SK-N-SH (cell line): ENCODE measurements around the gene FANCL. TPM values are rescaled to one million over a fixed set of nuclear protein-coding genes. Genes with fewer than 3 reads are reported as not detected.

Experiments
- CTCF ChIA-PET: fragments of 300-600, 350-600 bp; formaldehyde crosslinking; extraction: SDS; loops from one replicate; lab custom pipeline; 2021; lab: Yijun Ruan, JAX
- POLR2A ChIA-PET: fragments of 350-600 bp; sonication (Branson Sonifier 250); formaldehyde crosslinking; extraction: SDS; loops from one replicate; lab custom pipeline; 2020; ENCODE audit warnings: antibody characterized with exemption, inconsistent platforms; lab: Yijun Ruan, JAX
- DNase-seq: peaks from one replicate; pipeline ENCODE4 v3.0.0; 2012
- H2AFZ ChIP-seq: fragments of 200-600 bp; sonication (generic); 2 replicates; pipeline ENCODE4 v1.8.1; 2016; ENCODE audit warnings: antibody characterized with exemption, mild to moderate bottlenecking, low read depth
- H3F3A ChIP-seq: fragments of 200-600 bp; sonication (generic); replicated peaks from 2 replicates; pipeline ENCODE3; 2016; ENCODE audit warnings: antibody characterized with exemption, mild to moderate bottlenecking; ENCODE audit not compliant: insufficient read depth
- H3K27ac ChIP-seq, 2 experiments: fragments of 200-500 bp in 1 of 2; fragments of 200-600 bp in 1 of 2; sonication (Bioruptor generic) in 1 of 2; sonication (generic), shearing (Covaris generic) in 1 of 2; 2 replicates each; pipeline versions ENCODE4 v1.5.1 to v1.6.1; 2014 to 2016; ENCODE audit warnings: low read depth in 2 of 2, inconsistent platforms in 1 of 2, low read length in 1 of 2, mild to moderate bottlenecking in 1 of 2, mixed read lengths in 1 of 2
- H3K27me3 ChIP-seq: fragments of 200-600 bp; sonication (generic), shearing (Covaris generic); 2 replicates; pipeline ENCODE4 v1.6.1; 2016; ENCODE audit warnings: mixed run types; ENCODE audit not compliant: insufficient read depth
- H3K36me3 ChIP-seq, 2 experiments: fragments of 200-500 bp in 1 of 2; fragments of 200-600 bp in 1 of 2; sonication (Bioruptor generic) in 1 of 2; sonication (generic) in 1 of 2; replicated peaks in 1 of 2; 2 replicates each; pipeline versions ENCODE3 to v1.5.1; 2014 to 2016; ENCODE audit warnings: low read length in 1 of 2, mild to moderate bottlenecking in 1 of 2; ENCODE audit not compliant: insufficient read depth in 2 of 2, control insufficient read depth in 1 of 2
- H3K4me1 ChIP-seq, 2 experiments: fragments of 200-500 bp in 1 of 2; fragments of 200-600 bp in 1 of 2; sonication (Bioruptor generic) in 1 of 2; sonication (generic), shearing (Covaris generic) in 1 of 2; 2 replicates each; pipeline versions ENCODE4 v1.5.1 to v1.6.1; 2014 to 2016; ENCODE audit warnings: low read depth in 1 of 2, low read length in 1 of 2, mixed run types in 1 of 2; ENCODE audit not compliant: insufficient read depth in 2 of 2, control insufficient read depth in 1 of 2
- H3K4me2 ChIP-seq: fragments of 200-600 bp; sonication (generic), shearing (Covaris generic); 2 replicates; pipeline ENCODE4 v1.6.1; 2017; ENCODE audit warnings: mixed run types
- H3K4me3 ChIP-seq, 2 experiments: fragments of 200-500 bp in 1 of 2; fragments of 200-600 bp in 1 of 2; sonication (Bioruptor generic) in 1 of 2; sonication (generic), shearing (Covaris generic) in 1 of 2; 2 replicates each; pipeline versions ENCODE4 v1.5.1 to v1.8.1; 2014 to 2016; ENCODE audit warnings: low read depth in 2 of 2, inconsistent platforms in 1 of 2, low read length in 1 of 2, mild to moderate bottlenecking in 1 of 2, mixed read lengths in 1 of 2, moderate library complexity in 1 of 2
- H3K79me2 ChIP-seq: fragments of 200-600 bp; sonication (generic); 2 replicates; pipeline ENCODE4 v1.8.1; 2017; ENCODE audit warnings: mild to moderate bottlenecking; ENCODE audit not compliant: insufficient read depth
- H3K9ac ChIP-seq: fragments of 200-600 bp; sonication (generic); 2 replicates; pipeline ENCODE4 v1.6.1; 2017; ENCODE audit warnings: mixed run types
- H3K9me2 ChIP-seq: fragments of 200-600 bp; sonication (generic); 2 replicates; pipeline ENCODE4 v1.6.1; 2017; ENCODE audit warnings: mixed run types
- H3K9me3 ChIP-seq: fragments of 200-600 bp; sonication (generic); 2 replicates; pipeline ENCODE4 v1.6.1; 2017; ENCODE audit warnings: mixed run types, mild to moderate bottlenecking, moderate library complexity
- H4K20me1 ChIP-seq: fragments of 200-600 bp; sonication (generic); 2 replicates; pipeline ENCODE4 v1.6.1; 2017; ENCODE audit warnings: mild to moderate bottlenecking, mixed run types; ENCODE audit not compliant: insufficient read depth
- FOXJ3 ChIP-seq: sonication (generic); formaldehyde crosslinking; IDR thresholded peaks from 2 replicates; pipeline ENCODE4 v1.5.1; 2020; ENCODE audit warnings: mild to moderate bottlenecking, missing genetic modification reagents
- GATA2 ChIP-seq: sonication (generic); formaldehyde crosslinking; IDR thresholded peaks from 2 replicates; pipeline ENCODE4 v1.5.0; 2020; ENCODE audit warnings: mild to moderate bottlenecking, missing genetic modification reagents
- RCOR1 ChIP-seq: fragments of 150-350 bp; IDR thresholded peaks from 2 replicates; pipeline ENCODE4 v1.6.1; 2017; ENCODE audit warnings: antibody characterized with exemption, low read length
- RXRA ChIP-seq: IDR thresholded peaks from 2 replicates; pipeline ENCODE4 v1.4.0; 2012; ENCODE audit warnings: low read depth, mild to moderate bottlenecking, borderline replicate concordance
- SMC3 ChIP-seq: IDR thresholded peaks from 2 replicates; pipeline ENCODE4 v1.6.1; 2012; ENCODE audit warnings: low read depth, low read length, improper control_type of control experiment
- TAF1 ChIP-seq: IDR thresholded peaks from 2 replicates; pipeline ENCODE4 v1.6.1; 2012; ENCODE audit warnings: low read depth, mild to moderate bottlenecking, low read length, moderate library complexity, borderline replicate concordance
- YY1 ChIP-seq: IDR thresholded peaks from 2 replicates; pipeline ENCODE4 v1.4.0; 2012; ENCODE audit warnings: low read depth, mild to moderate bottlenecking
- WGBS: methylation state at CpG from one replicate; pipeline ENCODE4 v1.1.6; 2017; ENCODE audit warnings: low lambda C conversion rate; 5-methylcytosine and 5-hydroxymethylcytosine counted together
- polyA plus RNA-seq, 3 experiments: library from polyadenylated mRNA; depleted of rRNA; stranded (reverse); fragments of >200 nt; gene quantifications; 2 replicates each; pipeline ENCODE4 v1.2.3, GENCODE V29; 2012
- TF ChIP-seq, protein P1 (sequence below): fragments of 200-600 bp; sonication (generic); IDR thresholded peaks from 2 replicates; pipeline ENCODE4 v1.6.1; 2017; ENCODE audit warnings: antibody characterized with exemption, mild to moderate bottlenecking, moderate library complexity
- TF ChIP-seq, protein P2 (sequence below): IDR thresholded peaks from 2 replicates; pipeline ENCODE4 v1.4.0; 2012; ENCODE audit warnings: low read depth, borderline replicate concordance
- TF ChIP-seq, protein P3 (sequence below): IDR thresholded peaks from 2 replicates; pipeline ENCODE4 v1.4.0; 2012; ENCODE audit warnings: low read depth
- TF ChIP-seq, protein P4 (sequence below): IDR thresholded peaks from 2 replicates; pipeline ENCODE4; 2012
- TF ChIP-seq, protein P5 (sequence below): fragments of 150-350 bp; IDR thresholded peaks from 2 replicates; pipeline ENCODE4 v1.6.1; 2017; ENCODE audit warnings: antibody characterized with exemption, low read length, low read depth, borderline replicate concordance

The FANCL gene
- polyA plus RNA-seq, 1 of the 3 experiments (the other 2 are of a cell fraction) = 11.8 TPM

DNA sequence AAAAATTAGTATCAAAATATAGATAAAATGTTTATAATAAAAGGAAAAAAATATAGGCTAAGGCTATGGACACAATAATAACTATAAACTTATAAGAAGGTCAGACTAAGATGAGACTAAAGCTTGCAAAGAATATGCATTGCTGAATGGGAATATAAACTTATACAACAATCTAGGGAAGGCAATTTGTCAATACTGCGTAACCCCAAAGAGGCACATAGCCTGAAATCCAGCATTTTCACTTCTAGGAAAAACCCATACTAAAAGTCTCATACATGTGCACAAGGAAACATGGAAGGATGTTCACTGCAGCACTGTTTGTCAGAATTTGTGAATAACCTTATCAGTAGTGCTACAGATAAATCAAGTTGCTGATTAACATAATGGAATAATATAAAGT lies 45.5 kb downstream of the FANCL start:
- TF ChIP-seq, protein P1, sequence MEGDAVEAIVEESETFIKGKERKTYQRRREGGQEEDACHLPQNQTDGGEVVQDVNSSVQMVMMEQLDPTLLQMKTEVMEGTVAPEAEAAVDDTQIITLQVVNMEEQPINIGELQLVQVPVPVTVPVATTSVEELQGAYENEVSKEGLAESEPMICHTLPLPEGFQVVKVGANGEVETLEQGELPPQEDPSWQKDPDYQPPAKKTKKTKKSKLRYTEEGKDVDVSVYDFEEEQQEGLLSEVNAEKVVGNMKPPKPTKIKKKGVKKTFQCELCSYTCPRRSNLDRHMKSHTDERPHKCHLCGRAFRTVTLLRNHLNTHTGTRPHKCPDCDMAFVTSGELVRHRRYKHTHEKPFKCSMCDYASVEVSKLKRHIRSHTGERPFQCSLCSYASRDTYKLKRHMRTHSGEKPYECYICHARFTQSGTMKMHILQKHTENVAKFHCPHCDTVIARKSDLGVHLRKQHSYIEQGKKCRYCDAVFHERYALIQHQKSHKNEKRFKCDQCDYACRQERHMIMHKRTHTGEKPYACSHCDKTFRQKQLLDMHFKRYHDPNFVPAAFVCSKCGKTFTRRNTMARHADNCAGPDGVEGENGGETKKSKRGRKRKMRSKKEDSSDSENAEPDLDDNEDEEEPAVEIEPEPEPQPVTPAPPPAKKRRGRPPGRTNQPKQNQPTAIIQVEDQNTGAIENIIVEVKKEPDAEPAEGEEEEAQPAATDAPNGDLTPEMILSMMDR = no peak
- TF ChIP-seq, protein P2, sequence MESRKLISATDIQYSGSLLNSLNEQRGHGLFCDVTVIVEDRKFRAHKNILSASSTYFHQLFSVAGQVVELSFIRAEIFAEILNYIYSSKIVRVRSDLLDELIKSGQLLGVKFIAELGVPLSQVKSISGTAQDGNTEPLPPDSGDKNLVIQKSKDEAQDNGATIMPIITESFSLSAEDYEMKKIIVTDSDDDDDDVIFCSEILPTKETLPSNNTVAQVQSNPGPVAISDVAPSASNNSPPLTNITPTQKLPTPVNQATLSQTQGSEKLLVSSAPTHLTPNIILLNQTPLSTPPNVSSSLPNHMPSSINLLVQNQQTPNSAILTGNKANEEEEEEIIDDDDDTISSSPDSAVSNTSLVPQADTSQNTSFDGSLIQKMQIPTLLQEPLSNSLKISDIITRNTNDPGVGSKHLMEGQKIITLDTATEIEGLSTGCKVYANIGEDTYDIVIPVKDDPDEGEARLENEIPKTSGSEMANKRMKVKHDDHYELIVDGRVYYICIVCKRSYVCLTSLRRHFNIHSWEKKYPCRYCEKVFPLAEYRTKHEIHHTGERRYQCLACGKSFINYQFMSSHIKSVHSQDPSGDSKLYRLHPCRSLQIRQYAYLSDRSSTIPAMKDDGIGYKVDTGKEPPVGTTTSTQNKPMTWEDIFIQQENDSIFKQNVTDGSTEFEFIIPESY = no peak
- TF ChIP-seq GATA2 (CRISPR knock-in tag) (no peak), RCOR1 (no peak), YY1 (no peak), TAF1 (no peak), FOXJ3 (no peak), RXRA (no peak), SMC3 (no peak)
- TF ChIP-seq, protein P3, sequence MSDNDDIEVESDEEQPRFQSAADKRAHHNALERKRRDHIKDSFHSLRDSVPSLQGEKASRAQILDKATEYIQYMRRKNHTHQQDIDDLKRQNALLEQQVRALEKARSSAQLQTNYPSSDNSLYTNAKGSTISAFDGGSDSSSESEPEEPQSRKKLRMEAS = no peak
- TF ChIP-seq, protein P4, sequence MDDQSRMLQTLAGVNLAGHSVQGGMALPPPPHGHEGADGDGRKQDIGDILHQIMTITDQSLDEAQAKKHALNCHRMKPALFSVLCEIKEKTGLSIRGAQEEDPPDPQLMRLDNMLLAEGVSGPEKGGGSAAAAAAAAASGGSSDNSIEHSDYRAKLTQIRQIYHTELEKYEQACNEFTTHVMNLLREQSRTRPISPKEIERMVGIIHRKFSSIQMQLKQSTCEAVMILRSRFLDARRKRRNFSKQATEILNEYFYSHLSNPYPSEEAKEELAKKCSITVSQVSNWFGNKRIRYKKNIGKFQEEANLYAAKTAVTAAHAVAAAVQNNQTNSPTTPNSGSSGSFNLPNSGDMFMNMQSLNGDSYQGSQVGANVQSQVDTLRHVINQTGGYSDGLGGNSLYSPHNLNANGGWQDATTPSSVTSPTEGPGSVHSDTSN = no peak
- TF ChIP-seq, protein P5, sequence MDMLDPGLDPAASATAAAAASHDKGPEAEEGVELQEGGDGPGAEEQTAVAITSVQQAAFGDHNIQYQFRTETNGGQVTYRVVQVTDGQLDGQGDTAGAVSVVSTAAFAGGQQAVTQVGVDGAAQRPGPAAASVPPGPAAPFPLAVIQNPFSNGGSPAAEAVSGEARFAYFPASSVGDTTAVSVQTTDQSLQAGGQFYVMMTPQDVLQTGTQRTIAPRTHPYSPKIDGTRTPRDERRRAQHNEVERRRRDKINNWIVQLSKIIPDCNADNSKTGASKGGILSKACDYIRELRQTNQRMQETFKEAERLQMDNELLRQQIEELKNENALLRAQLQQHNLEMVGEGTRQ = no peak
- peaks cover 9 to 10% of the 10 kb centered on the region in 2 experiments for H3K36me3 ChIP-seq
- ChIA-PET POLR2A (no interaction called here), CTCF (no interaction called here)
- H3K4me2 ChIP-seq = no peak overlapping the region
- no peaks in the 10 kb centered on the region for H3K27me3 ChIP-seq
- H3K79me2 ChIP-seq = no peaks in the 10 kb centered on the region
- H3K27ac ChIP-seq = no peak overlapping the region
- no peaks in the 10 kb centered on the region for H3K4me1 ChIP-seq
- WGBS = 96% methylated on average over 1 of the region's 1 CpG
- H3K9me3 ChIP-seq = no peaks in the 10 kb centered on the region
- no peak overlapping the region for H3K4me3 ChIP-seq
- no peaks in the 10 kb centered on the region; the same call in 1 of the 2 replicates for H3K9me2 ChIP-seq
- H2AFZ ChIP-seq = no peak overlapping the region
- no peak for DNase-seq
- H3K9ac ChIP-seq = no peak overlapping the region
- peaks cover 3% of the 10 kb centered on the region for H3F3A ChIP-seq
- no peaks in the 10 kb centered on the region for H4K20me1 ChIP-seq
